GM21737 (cell line): ENCODE data around the gene NAPB.

ENCODE experiments used
- ATAC-seq: cut with Tn5 transposase; IDR thresholded peaks from one replicate; pipeline ENCODE4 v1.9.1; 2021; ENCODE audit warnings: mild to moderate bottlenecking, moderate library complexity; ENCODE audit not compliant: unreplicated experiment

NAPB gene

GRCh38 chr20:23438661-23439060, 17.4 kb upstream of the NAPB start:
- ATAC-seq: no peak

GRCh38 chr20:23437126-23437899, 16.0 kb upstream of the NAPB start:
- no peak for ATAC-seq

GRCh38 chr20:23436681-23437080, 15.4 kb upstream of the NAPB start:
- ATAC-seq: no peak

GRCh38 chr20:23435626-23436539, 14.6 kb upstream of the NAPB start:
- ATAC-seq: no peak

GRCh38 chr20:23434521-23435313, 13.4 kb upstream of the NAPB start:
- ATAC-seq: no peak

GRCh38 chr20:23433628-23434027, 12.3 kb upstream of the NAPB start:
- ATAC-seq: no peak

GRCh38 chr20:23425129-23425528, 3.8 kb upstream of the NAPB start:
- no peak for ATAC-seq

GRCh38 chr20:23419995-23420901, 1.0 kb downstream of the NAPB start:
- ATAC-seq: peak; percentile 33

GRCh38 chr20:23419657-23419994, 1.7 kb downstream of the NAPB start:
- ATAC-seq: no peak

- ATAC-seq: no peak
Measured at GRCh38 chr20:23417861-23418260, 3.4 kb downstream of the NAPB start.

GRCh38 chr20:23415959-23416583, 5.2 kb downstream of the NAPB start:
- ATAC-seq: no peak

- no peak for ATAC-seq
Measured at GRCh38 chr20:23415555-23415954, 5.7 kb downstream of the NAPB start.

GRCh38 chr20:23414526-23415188, 6.6 kb downstream of the NAPB start:
- ATAC-seq: no peak

GRCh38 chr20:23413862-23414422, 7.3 kb downstream of the NAPB start:
- no peak for ATAC-seq

GRCh38 chr20:23412026-23412425, 9.3 kb downstream of the NAPB start:
- no peak for ATAC-seq

GRCh38 chr20:23410916-23411695, 10.2 kb downstream of the NAPB start:
- ATAC-seq: no peak

GRCh38 chr20:23409800-23410199, 11.5 kb downstream of the NAPB start:
- no peak for ATAC-seq

- no peak for ATAC-seq
Measured at GRCh38 chr20:23408957-23409356, 12.3 kb downstream of the NAPB start.
